Measurements from ENCODE around the gene MYRIP.
"Not testable (repeated sequence)": the region's sequence is repeated elsewhere in the genome, so short reads cannot be mapped to it uniquely, and the experiment has no call there.

MYRIP gene

DNA sequence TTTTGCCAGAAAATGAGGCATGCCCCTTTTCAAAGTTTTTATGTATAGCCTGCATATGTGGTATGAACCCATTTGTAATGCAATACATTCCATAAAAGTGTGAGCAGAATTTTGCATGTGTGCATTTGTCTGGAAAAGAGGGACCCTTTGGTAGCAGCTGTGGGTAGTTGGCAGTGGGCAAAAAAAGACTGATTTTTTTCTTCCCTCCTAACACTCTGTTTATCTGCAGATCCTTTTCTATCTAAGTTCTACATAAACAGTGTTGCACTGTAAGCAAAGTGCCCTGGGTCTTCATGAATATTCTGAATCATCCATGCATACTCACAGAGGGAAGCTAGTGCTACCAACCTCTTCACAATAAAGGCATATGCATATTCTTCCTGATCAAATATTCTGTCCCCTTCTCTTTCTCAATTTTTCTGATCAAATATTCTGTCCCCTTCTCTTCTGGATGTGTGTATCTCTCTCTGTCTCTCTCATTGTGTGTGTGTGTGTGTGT lies 288.9 kb downstream of the MYRIP start:
- DNase-seq: no peak
- in situ Hi-C loops (cut with MboI; ENCODE audit: low pct_unique_long_range_greater_than_20kb, low sequenced_read_pairs): no loop called here

DNA sequence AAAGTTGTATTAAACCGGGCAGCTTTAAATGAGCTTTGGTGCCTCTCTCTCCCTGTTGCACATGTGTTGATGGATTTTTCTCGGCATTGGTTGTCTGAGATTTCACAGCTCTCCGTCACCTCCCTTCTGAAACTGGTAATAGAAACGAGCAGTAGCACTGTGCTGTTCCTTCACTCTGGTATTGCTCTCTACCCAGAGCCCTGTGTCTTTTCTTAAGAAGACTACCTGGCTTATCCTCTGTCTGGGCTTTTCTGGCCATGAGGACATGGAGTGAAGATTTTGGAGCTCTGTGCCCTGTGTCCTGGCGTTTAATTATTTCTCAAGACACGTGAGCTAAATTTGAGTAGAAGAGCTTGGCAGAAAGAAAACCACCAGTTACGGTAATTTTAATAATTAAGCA lies 290.5 kb downstream of the MYRIP start:
- in situ Hi-C loops (cut with MboI; ENCODE audit: low pct_unique_long_range_greater_than_20kb, low sequenced_read_pairs): no loop called here
- no peak for DNase-seq

DNA sequence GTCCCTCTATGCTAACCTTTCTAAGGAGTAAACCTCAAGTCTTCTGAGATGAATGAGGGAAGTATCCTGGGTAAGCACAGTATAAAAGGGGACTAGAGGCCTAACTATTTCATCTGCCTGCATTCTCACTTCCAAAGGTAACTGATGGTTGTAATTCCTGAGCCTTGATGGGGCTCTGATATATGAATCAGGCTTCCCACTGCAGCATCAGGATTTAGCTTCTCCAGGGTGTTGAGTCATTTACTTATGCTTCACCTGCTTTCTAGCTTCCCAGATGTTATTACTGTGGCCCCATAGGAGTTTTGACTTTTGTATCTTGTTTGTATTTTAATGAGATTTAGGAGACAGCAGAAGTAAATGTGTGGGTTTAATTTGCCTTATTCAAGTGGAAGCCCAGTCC lies 292.8 kb downstream of the MYRIP start:
- DNase-seq: no peak
- in situ Hi-C loops (cut with MboI; ENCODE audit: low pct_unique_long_range_greater_than_20kb, low sequenced_read_pairs): no loop called here

DNA sequence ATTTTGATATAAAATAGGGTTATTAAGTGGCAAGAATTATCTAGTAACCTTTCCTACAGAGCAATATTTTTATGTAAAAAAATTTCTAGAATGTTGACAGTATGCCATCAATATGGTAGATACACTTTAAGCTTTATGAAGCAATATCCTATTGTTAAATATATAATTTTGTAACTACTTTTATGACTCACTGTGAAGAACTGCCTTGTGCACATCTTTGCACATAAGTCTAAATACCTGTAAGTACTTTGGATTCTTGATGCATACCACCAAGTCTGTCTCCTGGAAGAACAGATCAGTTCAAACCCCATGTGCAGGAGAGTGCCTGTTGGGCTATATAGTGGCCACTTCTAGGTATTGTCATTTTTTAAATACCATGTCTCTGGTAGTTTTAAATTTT lies 294.4 kb downstream of the MYRIP start:
- in situ Hi-C loops (cut with MboI; ENCODE audit: low pct_unique_long_range_greater_than_20kb, low sequenced_read_pairs): no loop called here
- DNase-seq: no peak

DNA sequence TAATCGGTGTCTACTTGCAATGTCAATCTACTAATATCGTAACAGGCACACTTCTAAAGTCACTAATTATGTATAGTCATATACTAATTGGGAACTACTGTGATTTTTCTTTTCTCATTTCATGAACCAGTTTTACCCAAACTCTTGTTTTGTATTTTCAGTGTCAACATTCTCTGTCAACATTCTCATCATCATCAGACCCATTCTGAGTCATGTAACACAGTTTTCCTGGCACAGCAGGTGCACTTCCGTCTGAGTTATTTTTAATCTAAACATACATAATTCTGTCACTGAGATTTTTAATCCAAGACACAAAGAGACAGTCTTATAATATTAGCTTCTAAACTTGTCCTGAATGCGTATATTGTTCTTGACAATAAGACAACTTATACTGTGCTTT lies 295.0 kb downstream of the MYRIP start:
- no peak for DNase-seq
- in situ Hi-C loops (cut with MboI; ENCODE audit: low pct_unique_long_range_greater_than_20kb, low sequenced_read_pairs): no loop called here

DNA sequence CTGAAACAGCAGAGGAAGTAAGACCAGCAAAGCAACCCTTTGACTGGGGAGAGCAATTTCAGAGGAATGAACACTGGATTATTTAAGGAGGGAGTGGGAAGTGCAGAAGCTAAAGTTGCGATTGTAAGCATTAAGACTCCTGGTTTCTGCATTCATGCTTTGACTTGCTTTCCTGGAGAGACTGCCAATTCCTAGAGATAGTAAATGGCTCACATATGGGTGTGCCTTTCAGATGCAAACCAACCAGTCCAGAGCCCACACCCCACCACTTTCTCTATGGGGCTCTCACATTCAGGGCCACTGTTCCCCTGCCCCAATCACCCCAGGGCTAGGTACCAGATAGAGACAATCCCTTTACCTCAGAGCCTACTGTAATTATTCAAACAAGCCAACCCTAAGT lies 299.2 kb downstream of the MYRIP start:
- DNase-seq: no peak
- in situ Hi-C loops (cut with MboI; ENCODE audit: low pct_unique_long_range_greater_than_20kb, low sequenced_read_pairs): no loop called here

DNA sequence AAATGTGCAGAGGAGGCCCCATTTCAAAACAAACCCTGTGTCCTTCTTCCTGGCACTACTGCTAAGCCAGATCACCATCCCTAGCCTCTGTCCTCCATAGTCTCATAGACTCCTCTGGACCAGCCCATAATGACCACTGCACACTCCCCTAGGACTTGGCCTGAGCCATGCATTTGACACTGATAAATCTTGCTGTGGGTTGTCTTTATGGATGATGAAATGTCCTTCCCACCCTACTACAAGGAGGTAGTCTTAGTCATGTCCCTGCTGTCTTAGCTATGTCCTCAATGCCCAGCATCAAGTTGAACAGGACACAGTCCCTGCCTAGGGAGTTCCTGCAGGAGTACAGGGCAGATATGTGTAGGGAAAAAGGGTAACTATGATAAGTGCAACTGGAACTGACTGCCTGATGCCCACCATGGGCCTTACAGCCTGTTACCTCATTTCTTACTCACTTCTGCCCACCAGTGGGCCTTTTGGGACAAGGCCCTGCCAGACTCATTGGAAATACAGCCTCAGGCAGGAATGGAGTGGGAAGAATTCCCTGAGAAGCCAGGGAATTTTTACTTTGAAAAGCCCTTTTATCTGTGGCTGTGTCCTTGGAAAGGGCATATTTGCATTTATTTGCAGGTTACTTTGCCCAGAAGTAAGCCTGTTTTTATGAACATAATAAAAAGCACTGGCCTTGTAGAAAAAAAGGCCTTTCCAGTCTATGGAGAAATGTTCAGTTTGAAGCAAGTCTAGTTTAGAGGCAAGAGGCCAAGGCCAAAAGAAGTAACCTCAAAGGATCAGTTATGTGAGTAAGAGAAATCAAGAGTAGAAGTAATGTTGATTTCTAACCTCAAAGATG lies 300.5 kb downstream of the MYRIP start:
- in situ Hi-C loops (cut with MboI; ENCODE audit: low pct_unique_long_range_greater_than_20kb, low sequenced_read_pairs): no loop called here
- no peak for DNase-seq

DNA sequence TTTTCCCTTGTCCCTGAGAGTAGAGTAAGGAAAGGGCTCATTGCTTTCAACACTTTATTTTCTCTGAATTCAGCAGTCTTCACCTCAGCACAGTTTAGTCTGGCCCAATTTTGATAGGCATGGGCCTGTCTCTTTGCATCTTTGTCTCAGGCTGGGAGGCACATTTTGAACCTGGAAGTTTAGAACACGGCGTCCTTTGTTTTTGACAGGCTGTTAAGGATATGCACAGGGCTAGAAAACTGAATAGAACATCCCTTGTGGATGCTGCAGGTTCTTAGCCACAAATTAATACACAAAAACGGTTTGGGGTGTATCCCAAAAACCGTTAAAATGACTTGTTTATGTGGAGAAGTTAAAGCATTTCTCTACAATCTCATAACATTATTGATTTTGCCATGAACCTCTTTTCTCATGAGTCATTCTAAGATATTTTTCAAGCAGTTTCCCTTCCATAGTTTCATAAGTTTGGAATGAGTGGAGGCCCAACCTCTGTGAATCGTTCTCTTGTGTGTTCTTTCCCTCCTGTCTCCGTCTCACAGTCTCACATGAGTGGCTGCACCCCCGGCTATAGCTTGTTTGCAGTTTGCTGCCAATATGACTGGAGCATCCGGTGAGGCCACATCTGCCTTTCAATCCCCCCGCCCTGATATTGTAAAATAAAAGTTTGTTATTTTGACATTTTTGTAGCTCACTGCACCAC lies 307.2 kb downstream of the MYRIP start:
- in situ Hi-C loops (cut with MboI; ENCODE audit: low pct_unique_long_range_greater_than_20kb, low sequenced_read_pairs): no loop called here
- DNase-seq: no peak

DNA sequence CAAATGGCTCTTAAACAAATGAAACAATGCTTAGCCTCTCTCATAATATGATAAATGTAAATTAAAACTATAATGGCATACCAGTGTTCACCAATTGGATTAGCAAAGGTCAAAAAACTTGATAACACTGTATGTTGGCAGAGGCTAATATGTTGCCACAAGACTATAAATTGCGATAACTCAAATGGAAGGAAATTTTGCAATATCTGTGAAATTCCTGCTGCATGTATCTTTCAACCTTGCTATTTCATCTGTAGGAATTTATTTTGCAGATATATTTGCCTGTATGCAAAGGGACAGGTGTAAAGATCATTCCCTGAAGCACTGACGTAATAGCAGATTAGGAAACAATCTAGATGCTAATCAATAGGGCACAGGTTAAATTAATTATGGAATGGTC lies 308.7 kb downstream of the MYRIP start:
- DNase-seq: no peak
- in situ Hi-C loops (cut with MboI; ENCODE audit: low pct_unique_long_range_greater_than_20kb, low sequenced_read_pairs): no loop called here

DNA sequence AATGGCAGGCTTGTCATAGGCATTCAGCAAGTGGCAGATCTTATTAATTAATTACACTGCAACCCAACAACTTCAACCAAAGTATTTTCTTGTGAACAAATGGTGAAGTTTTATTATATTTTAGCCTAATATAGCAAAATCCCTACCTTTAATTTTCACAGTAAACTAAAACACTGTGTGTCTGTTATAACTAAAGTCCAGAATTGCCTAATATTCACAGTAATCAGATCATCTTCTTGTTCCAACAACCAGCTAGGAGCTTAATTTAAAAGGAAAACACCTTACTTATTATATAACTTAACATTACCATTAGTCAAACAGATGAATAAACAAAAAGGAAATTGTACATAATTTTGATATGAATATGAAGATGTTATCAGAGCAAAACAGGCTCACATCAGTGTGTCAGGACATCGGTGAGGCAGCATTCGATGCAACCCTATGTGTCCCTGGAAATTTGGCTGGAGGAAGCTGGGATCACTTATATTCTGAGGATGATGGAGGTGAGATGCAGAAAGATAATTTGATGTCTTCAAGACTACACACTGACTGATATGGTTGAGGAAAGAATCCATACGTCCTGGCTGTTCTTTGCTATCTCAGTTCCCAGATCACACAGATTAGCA lies 310.8 kb downstream of the MYRIP start:
- DNase-seq: no peak
- in situ Hi-C loops (cut with MboI; ENCODE audit: low pct_unique_long_range_greater_than_20kb, low sequenced_read_pairs): no loop called here

DNA sequence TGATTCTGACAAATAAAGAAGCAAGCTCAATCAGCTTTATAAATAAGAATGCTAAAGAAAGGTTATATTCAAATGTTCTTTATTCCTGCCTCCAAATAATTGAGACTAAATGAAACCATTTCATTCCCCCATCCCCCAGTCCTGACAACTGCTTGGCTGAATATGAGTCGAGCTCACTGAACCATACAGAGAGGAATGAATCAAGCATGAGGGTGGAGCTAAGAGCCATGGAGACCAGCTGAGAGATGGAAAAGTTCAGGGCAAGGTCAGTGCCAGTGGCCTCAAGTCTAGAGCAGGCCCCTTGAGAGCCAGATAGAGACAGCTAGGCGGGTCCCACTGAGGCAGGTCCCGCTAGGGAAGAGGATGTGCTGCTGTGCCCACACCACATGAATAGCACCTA lies 311.4 kb downstream of the MYRIP start:
- in situ Hi-C loops (cut with MboI; ENCODE audit: low pct_unique_long_range_greater_than_20kb, low sequenced_read_pairs): no loop called here

DNA sequence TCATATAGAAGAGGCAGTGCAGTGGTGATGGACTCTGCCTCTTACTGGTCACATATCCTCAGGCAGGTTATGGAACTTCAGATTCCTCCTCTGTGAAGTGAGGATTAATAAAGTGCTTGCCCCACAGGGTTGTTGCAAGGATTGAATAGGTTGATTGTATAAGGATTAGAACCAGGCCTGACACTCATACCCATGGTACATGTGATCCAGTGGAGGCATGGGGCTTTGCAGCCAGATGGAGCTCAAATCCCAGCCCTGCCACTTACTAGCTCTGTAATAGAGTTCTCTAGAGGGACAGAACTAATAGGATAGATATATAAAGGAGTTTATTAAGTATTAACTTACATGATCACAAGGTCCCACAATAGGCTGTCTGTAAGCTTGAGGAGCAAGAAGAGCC lies 315.5 kb downstream of the MYRIP start:
- DNase-seq: no peak

More for the DNA sequence above, 311.4 kb downstream of the MYRIP start:
- no peak for DNase-seq

DNA sequence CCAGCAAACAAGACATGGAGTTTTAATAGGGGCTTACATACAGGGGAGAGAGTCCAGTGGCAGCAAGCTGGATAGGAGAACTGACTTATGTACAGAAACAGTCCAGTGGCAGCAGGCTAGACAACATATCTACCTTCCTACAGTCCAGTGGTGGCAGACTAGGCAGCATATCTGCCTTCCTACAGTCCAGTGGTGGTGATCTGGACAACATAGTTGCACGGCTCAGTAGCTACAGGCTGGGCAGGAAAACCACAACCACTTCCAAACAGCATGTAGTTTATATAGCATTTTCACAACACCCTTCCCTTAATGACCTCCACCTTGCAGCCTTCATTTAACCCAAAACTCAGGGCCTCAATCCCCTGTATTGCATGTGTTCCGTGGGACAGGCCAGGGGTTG lies 318.8 kb downstream of the MYRIP start:
- in situ Hi-C loops (cut with MboI; ENCODE audit: low pct_unique_long_range_greater_than_20kb, low sequenced_read_pairs): no loop called here
- DNase-seq: no peak

More for the DNA sequence above, 315.5 kb downstream of the MYRIP start:
- in situ Hi-C loops (cut with MboI; ENCODE audit: low pct_unique_long_range_greater_than_20kb, low sequenced_read_pairs): no loop called here

DNA sequence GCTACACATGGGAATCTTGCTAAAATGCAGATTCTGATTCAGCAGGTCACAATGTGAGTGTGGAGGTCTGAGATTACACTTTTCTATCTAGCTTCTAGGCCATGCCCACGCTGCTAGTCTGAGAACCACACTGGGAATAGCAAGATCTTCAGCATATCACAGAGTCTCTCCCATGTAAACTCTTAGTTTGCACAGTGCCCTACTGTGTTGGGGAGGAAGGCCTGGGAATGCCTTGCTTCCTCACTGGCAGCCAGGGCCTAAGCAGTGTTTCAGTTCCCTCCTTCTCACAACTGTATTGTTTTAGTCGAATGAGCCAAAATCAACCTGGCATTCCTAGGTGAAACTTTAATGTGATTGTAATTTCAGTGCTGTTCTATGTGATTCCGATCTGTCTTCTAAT lies 320.1 kb downstream of the MYRIP start:
- DNase-seq: no peak
- in situ Hi-C loops (cut with MboI; ENCODE audit: low pct_unique_long_range_greater_than_20kb, low sequenced_read_pairs): no loop called here

DNA sequence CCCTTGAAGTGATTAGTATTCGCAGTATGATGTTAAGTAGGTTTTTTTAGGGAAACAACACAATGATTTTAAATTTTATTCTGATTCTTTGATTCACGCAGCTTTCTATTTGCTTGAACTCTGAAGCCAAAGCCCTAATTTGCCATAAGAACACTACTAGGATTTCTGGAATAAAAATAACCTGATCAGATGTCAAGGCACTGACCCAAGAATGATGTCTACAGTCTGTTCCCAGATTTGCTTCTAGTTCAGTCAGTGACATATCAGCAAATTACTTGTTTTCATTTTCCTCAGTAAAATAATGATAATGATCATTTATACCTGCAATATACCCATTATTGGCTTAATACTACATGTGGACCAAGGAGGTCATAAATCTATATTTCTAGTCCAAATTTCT lies 320.6 kb downstream of the MYRIP start:
- DNase-seq: no peak
- in situ Hi-C loops (cut with MboI; ENCODE audit: low pct_unique_long_range_greater_than_20kb, low sequenced_read_pairs): no loop called here

DNA sequence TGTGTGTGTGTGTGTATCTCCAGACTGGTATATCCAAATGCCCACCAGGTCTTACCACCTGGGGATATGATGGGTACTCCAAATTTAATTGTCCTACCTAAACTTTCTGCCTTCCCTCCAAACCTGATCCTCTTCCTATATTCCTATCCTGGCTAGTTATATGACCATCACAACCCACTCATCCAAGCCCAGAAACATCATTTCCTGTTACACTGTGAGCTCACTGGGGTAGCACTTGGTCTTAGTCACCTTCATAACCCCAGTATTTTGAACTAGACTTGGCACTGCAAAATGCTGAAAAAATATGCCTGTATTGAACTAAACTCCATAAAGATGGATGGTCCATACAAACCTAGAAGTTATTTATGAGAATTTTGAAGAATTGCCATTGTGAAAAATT lies 321.3 kb downstream of the MYRIP start:
- in situ Hi-C loops (cut with MboI; ENCODE audit: low pct_unique_long_range_greater_than_20kb, low sequenced_read_pairs): no loop called here
- no peak for DNase-seq

DNA sequence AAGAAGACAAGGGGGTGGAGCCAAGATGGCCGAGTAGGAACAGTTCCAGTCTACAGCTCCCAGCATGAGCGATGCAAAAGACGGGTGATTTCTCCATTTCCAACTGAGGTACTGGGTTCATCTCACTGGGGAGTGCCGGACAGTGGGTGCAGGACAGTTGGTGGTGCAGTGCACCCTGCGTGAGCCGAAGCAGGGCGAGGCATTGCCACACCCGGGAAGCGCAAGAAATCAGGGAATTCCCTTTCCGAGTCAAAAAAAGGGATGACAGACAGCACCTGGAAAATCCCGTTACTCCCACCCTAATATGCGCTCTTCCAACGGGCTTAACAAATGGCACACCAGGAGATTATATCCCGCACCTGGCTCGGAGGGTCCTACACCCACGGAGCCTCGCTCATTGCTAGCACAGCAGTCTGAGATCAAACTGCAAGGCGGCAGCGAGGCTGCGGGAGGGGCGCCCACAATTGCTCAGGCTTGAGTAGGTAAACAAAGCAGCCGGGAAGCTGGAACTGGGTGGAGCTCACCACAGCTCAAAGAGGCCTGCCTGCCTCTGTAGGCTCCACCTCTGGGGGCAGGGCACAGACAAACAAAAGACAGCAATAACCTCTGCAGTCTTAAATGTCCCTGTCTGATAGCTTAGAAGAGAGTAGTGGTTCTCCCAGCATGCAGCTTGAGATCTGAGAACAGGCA lies 324.6 kb downstream of the MYRIP start:
- in situ Hi-C loops (cut with MboI; ENCODE audit: low pct_unique_long_range_greater_than_20kb, low sequenced_read_pairs); DNase-seq: not testable (repeated sequence)

DNA sequence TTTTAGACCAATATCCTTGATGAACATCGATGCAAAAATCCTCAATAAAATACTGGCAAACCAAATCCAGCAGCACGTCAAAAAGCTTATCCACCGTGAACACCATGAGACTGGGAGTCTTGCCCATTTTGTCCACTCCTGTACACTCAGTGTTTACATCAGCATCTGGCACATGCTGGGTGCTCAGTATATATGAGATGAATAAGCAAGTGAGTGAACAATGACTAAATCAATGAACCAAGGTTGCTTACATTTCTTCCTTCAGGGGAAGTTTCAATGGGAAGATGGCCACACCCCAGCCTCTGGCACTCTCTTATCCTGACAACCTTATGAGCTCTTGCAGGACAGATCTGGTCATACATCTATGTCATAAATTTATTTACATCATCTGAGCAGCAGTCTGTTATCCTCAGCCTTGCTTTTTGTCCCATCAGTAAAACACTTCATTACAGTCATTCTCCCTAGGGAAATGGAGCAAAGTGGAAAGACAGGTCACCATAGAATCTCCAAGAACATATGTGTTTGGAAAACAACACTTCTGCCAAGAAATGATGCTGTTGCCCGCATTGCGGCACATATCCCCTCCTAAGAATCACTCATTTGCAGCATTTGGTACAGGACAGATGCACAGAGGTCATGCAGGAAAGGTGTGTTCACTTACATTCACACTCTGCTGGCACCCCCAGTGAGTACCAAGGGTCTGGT lies 328.3 kb downstream of the MYRIP start:
- DNase-seq: no peak
- in situ Hi-C loops (cut with MboI; ENCODE audit: low pct_unique_long_range_greater_than_20kb, low sequenced_read_pairs): no loop called here

Data from KBM-7 (cell line).